ENCODE results near the gene TTLL6.
A peak's percentile ranks its signal among the peaks of the same experiment; 100 is the strongest.
"Not testable (repeated sequence)": the region's sequence is repeated elsewhere in the genome, so short reads cannot be mapped to it uniquely, and the experiment has no call there.

TTLL6 gene

DNA sequence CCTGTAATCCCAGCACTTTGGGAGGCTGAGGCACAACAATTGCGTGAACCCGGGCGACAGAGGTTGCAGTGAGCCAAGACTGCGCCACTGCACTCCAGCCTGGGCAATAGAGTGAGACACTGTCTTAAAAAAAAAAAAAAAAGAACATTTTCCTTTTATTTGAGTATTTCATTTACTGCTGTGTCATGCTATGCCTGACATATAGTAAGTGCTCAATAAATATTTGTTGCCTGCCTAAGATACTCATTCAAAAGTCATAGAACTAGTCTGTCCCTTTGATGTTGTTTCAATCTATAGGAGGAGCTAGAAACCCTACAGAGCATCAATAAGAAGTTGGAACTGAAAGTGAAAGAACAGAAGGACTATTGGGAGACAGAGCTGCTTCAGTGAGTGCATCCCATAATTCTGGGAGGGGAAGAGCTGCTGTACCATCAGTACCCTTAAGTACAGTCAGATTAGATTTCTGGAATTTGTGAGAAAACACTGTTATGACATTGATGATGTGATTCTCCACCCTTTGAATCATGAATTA is 33.8 kb upstream of the TTLL6 start:
- TF ChIP-seq CTCF (IDR thresholded peaks at IDR 0.05; ENCODE audit: insufficient read depth, low read length, missing control alignments): no peak
- POLR2A ChIA-PET: no interaction called here
- no peak overlapping the region for H3K4me3 ChIP-seq (ENCODE audit: low read depth, low read length)
- no peak for DNase-seq (ENCODE audit: low read depth, low spot score)
- CTCF ChIA-PET: interaction anchor here (0.7 to 6.9 kb wide), 7 partner anchors 10 to 172 kb away, joined by 3 to 37 read pairs (median 5); no protein-coding TSS in a partner anchor

- POLR2A ChIA-PET: interaction anchor here (0.7 kb wide), 1 partner anchor 180 kb away, joined by 3 read pairs; no protein-coding TSS in a partner anchor
- H3K4me3 ChIP-seq (ENCODE audit: low read depth, low read length): no peak overlapping the region
- no peak for TF ChIP-seq CTCF (IDR thresholded peaks at IDR 0.05; ENCODE audit: insufficient read depth, low read length, missing control alignments)
- CTCF ChIA-PET: interaction anchor here (1.0 to 3.2 kb wide), 8 partner anchors 17 to 193 kb away, joined by 3 to 16 read pairs (median 4); no protein-coding TSS in a partner anchor
- no peak for DNase-seq (ENCODE audit: low read depth, low spot score)
Measured at GRCh38 chr17:48843187-48843900, 26.3 kb upstream of the TTLL6 start.

DNA sequence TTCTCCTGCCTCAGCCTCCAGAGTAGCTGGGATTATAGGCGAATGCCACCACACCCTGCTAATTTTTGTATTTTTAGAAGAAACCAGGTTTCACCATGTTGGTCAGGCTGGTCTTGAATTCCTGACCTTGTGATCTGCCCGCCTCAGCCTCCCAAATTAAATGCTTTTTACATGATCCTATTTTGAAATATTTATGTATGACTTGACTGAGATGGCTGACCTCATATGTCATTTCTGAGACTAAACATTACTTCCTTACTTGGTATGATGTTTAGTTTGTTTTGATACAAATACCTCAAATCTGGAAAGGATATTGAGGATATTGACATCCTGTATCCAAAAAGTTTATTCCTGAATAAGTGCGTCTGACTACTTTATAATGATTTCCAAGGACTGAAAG is 25.7 kb upstream of the TTLL6 start:
- ChIA-PET CTCF (interaction anchor here (0.7 to 3.2 kb wide), 9 partner anchors 17 to 193 kb away, joined by 3 to 16 read pairs (median 4); no protein-coding TSS in a partner anchor), POLR2A (interaction anchor here (0.7 kb wide), 1 partner anchor 179 kb away, joined by 3 read pairs; no protein-coding TSS in a partner anchor)
- H3K4me3 ChIP-seq (ENCODE audit: low read depth, low read length): no peak overlapping the region
- DNase-seq (ENCODE audit: low read depth, low spot score): no peak
- TF ChIP-seq CTCF (IDR thresholded peaks at IDR 0.05; ENCODE audit: insufficient read depth, low read length, missing control alignments): no peak

GRCh38 chr17:48841395-48841831 is 24.4 kb upstream of the TTLL6 start:
- ChIA-PET POLR2A (no interaction called here), CTCF (interaction anchor here (0.7 to 2.1 kb wide), 8 partner anchors 10 to 163 kb away, joined by 3 to 6 read pairs (median 4); no protein-coding TSS in a partner anchor)
- H3K4me3 ChIP-seq (ENCODE audit: low read depth, low read length): no peak overlapping the region; the same call in 1 of the 2 replicates
- TF ChIP-seq CTCF (IDR thresholded peaks at IDR 0.05; ENCODE audit: insufficient read depth, low read length, missing control alignments): no peak
- DNase-seq (ENCODE audit: low read depth, low spot score): peak; percentile 24

DNA sequence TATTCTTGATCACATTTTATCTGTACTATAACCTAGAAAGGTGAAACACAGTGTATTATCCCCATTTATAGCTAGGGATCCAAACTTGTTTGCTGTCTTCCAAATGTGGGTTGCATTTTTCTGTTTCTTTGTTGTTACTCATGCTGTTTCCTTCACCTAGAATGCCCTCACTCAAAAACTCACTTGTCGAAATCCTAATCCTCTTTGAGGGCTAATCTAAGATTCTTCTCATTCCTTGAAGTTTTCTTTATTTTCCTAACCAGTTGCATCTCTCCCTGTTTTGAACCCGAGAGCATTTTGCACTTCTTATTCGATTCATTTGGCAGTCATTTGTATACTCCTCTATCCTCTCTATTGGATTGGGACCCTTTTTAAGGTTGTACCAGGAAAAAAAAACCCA is 23.4 kb upstream of the TTLL6 start:
- POLR2A ChIA-PET: no interaction called here
- no peak for TF ChIP-seq CTCF (IDR thresholded peaks at IDR 0.05; ENCODE audit: insufficient read depth, low read length, missing control alignments)
- no peak overlapping the region for H3K4me3 ChIP-seq (ENCODE audit: low read depth, low read length)
- CTCF ChIA-PET: interaction anchor here (0.8 to 2.3 kb wide), 5 partner anchors 9 to 116 kb away, joined by 3 to 9 read pairs (median 5); no protein-coding TSS in a partner anchor
- no peak for DNase-seq (ENCODE audit: low read depth, low spot score)

GRCh38 chr17:48837458-48837857 is 20.4 kb upstream of the TTLL6 start:
- CTCF ChIA-PET: interaction anchor here (1.5 kb wide), 1 partner anchor 10 kb away, joined by 5 read pairs; no protein-coding TSS in a partner anchor

More at GRCh38 chr17:48837458-48837857, 20.4 kb upstream of the TTLL6 start:
- POLR2A ChIA-PET; H3K4me3 ChIP-seq (ENCODE audit: low read depth, low read length); DNase-seq (ENCODE audit: low read depth, low spot score): not testable (repeated sequence)
